Measurements from ENCODE around the gene GNG4. TPM values are rescaled to one million over a fixed set of nuclear protein-coding genes. Genes with fewer than 3 reads are reported as not detected.

GNG4 gene
- total and polyA plus RNA-seq, 10 of the 15 experiments (the other 5 are each of a cell fraction or from before 2014, with no cell fraction given), result 0.03 to 0.15 (median 0.15) TPM; not detected in 7

DNA sequence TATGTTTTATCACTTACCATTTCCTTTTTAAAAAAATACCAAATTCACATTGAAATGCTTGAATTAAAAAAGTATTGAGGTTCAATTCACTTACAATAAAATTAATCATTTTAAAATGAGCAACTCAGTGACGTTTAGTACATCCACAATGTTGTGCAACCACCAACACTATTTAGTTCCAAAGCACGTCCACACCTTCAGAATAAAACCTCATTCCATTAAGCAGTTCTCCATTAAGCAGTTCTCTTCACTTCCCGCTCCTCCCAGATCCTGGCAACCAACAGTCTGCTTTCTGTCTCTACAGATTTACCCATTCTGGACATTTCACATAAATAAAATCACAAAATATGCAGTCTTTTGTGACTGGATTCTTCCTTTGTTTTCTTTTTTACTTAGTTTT is 41.3 kb downstream of the GNG4 start:
- H3K4me1 ChIP-seq (ENCODE audit: control insufficient read depth, insufficient read depth, low read length), result no peaks in the 10 kb centered on the region
- intact Hi-C loops (cut with micrococcal nuclease; ENCODE audit: unreplicated experiment), result no loop called here
- no TSS peak for BruUV-seq (replicated peaks)

DNA sequence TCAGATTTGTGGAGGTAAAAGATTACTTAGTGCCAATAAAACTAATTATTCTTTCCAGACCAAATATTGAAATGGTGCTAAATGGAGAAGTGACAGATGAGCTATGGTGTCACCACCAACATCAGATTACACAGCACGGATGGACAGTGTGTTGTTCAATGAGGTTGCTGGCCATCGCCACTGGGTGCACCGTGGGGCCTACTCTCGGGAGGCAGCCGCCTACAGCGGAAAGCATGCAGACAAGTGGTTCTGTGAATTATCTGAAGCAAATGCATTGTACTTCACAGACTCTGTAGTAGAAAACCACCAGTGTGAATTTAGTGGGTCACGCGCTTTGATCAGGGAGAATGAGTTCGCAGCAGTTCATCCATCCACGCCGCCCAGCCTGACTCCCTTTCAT is 42.3 kb downstream of the GNG4 start:
- DNase-seq (ENCODE audit: low read depth, low spot score) (no peak), ATAC-seq (no peak), FAIRE-seq (no peak)
- ChIA-PET SMC1A (ENCODE audit: uncharacterized antibody, unreplicated experiment) (no interaction called here), RAD21 (ENCODE audit: unreplicated experiment) (no interaction called here), POLR2A (no interaction called here), CTCF (no interaction called here)
- Histone ChIP-seq H3K79me2 (ENCODE audit: control insufficient read depth, insufficient read depth, low read length) (no peaks in the 10 kb centered on the region), H2AFZ (ENCODE audit: control insufficient read depth, low read depth, low read length) (no peak overlapping the region), H3K27me3 (replicated peaks in 1 of 2; ENCODE audit: control insufficient read depth in 2 of 2, insufficient read depth in 2 of 2, low read length in 1 of 2) (no peaks in the 10 kb centered on the region; a peak in 1 of 4 replicates), H3K4me1 (ENCODE audit: control insufficient read depth, insufficient read depth, low read length) (no peaks in the 10 kb centered on the region), H3K27ac (ENCODE audit: control insufficient read depth, insufficient read depth) (no peak overlapping the region), H3K9ac (ENCODE audit: control insufficient read depth, insufficient read depth, low read length) (no peak overlapping the region), H3K4me2 (ENCODE audit: control insufficient read depth, insufficient read depth) (no peak overlapping the region), H3K9me3 (replicated peaks; ENCODE audit: control insufficient read depth, insufficient read depth, low read length) (no peaks in the 10 kb centered on the region), H3K36me3 (ENCODE audit: control insufficient read depth in 2 of 2, insufficient read depth in 2 of 2, low read length in 1 of 2) (no peaks in the 10 kb centered on the region), H3K4me3 (no peak overlapping the region), H4K20me1 (ENCODE audit: control insufficient read depth, insufficient read depth) (no peaks in the 10 kb centered on the region)
- intact Hi-C loops (cut with micrococcal nuclease; ENCODE audit: unreplicated experiment) (no loop called here), in situ Hi-C loops (cut with MboI) (no loop called here)
- no peak for TF ChIP-seq ZZZ3 (IDR thresholded peaks at IDR 0.05; ENCODE audit: control insufficient read depth, insufficient read length, low read depth)
- no peak for TF ChIP-seq NFYB (IDR thresholded peaks at IDR 0.05; ENCODE audit: insufficient read depth, low read depth, low read length)
- TF ChIP-seq SIN3A (IDR thresholded peaks at IDR 0.05; ENCODE audit: low read depth, low read length), result no peak
- TF ChIP-seq KLF5 (IDR thresholded peaks at IDR 0.05; ENCODE audit: partially characterized antibody), result no peak
- no peak for TF ChIP-seq MYC (IDR thresholded peaks at IDR 0.05; ENCODE audit: insufficient read depth, insufficient read length, insufficient replicate concordance, low read length, severe bottlenecking)
- WGBS (ENCODE audit: insufficient coverage, insufficient replicate concordance, low lambda C conversion rate, missing lambda C conversion rate), result 88% methylated on average over 11 of the region's 11 CpGs
- BruUV-seq (replicated peaks), result no TSS peak

More for the DNA sequence above, 41.3 kb downstream of the GNG4 start:
- ChIA-PET CTCF (no interaction called here), RAD21 (ENCODE audit: unreplicated experiment) (no interaction called here), POLR2A (no interaction called here), SMC1A (ENCODE audit: uncharacterized antibody, unreplicated experiment) (no interaction called here)
- Histone ChIP-seq H3K9ac (ENCODE audit: control insufficient read depth, insufficient read depth, low read length) (no peak overlapping the region), H3K27me3 (replicated peaks in 1 of 2; ENCODE audit: control insufficient read depth in 2 of 2, insufficient read depth in 2 of 2, low read length in 1 of 2) (no peaks in the 10 kb centered on the region; a peak in 1 of 4 replicates), H2AFZ (ENCODE audit: control insufficient read depth, low read depth, low read length) (no peak overlapping the region), H3K4me2 (ENCODE audit: control insufficient read depth, insufficient read depth) (no peak overlapping the region), H3K4me3 (no peak overlapping the region), H3K27ac (ENCODE audit: control insufficient read depth, insufficient read depth) (no peak overlapping the region), H4K20me1 (ENCODE audit: control insufficient read depth, insufficient read depth) (no peaks in the 10 kb centered on the region), H3K36me3 (ENCODE audit: control insufficient read depth in 2 of 2, insufficient read depth in 2 of 2, low read length in 1 of 2) (no peaks in the 10 kb centered on the region), H3K9me3 (replicated peaks; ENCODE audit: control insufficient read depth, insufficient read depth, low read length) (no peaks in the 10 kb centered on the region), H3K79me2 (ENCODE audit: control insufficient read depth, insufficient read depth, low read length) (no peaks in the 10 kb centered on the region)
- WGBS (ENCODE audit: insufficient coverage, insufficient replicate concordance, low lambda C conversion rate, missing lambda C conversion rate), result 23% methylated on average over 3 of the region's 3 CpGs
- DNase-seq (ENCODE audit: low read depth, low spot score) (no peak), FAIRE-seq (no peak), ATAC-seq (no peak)
- in situ Hi-C loops (cut with MboI), result no loop called here
- no peak for TF ChIP-seq SREBF2 (IDR thresholded peaks at IDR 0.05; ENCODE audit: low read length)
